HG03196 (cell line): Measurements from ENCODE around the gene CYSTM1.

Source experiments
- ATAC-seq: cut with Tn5 transposase; IDR thresholded peaks from one replicate; pipeline ENCODE4 v1.9.1; 2021; ENCODE audit not compliant: unreplicated experiment

CYSTM1 gene

DNA sequence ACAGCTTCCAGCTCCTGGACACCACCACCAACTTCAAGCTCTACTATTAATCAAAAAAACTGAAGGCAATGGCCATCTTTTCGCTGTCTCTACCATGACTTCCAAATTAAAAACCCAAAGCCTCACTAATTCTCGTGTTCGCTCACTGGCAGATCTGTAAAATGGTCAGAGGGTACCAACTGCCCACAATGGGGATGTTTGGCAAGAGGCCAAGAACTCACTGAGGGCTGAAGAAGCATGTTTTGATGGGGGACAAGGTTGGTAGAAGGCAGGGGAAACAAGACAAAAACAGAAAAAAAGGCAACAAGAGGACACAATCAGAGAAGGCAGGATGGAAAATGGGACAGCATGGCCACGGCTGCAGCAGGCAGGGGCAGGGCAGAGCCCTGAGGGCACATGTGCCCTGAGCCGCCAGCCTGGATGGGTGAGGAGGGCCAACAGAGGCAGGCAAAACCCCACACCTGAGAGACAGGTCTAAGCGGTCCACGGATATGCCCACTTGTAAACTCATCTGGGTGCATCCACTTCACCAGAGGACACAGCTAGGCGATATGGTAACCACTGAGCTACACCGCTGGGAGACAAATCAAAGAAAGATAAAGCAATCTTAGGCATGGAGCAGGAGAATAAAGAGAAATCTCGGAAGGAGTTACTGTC is 77.6 kb downstream of the CYSTM1 start:
- ATAC-seq: no peak

DNA sequence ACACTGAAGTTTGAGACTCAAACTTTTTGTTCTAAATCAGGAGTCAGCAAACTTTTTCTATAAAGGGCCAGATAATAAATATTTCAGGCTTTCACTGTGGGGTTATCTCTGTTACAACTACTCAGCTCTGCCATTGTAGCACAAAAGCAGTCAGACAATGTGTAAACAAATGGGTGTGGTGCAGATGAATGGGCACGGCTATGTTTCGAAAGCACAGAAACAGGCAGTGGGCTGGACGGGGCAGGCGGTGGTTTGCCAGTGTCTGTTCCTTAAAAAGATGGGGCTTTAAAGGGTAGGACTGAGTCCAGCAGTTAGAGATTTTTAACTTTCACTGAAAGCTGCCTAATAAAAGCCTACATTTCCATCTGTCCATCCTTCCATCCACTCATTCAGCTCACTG is 79.0 kb downstream of the CYSTM1 start:
- ATAC-seq: no peak

DNA sequence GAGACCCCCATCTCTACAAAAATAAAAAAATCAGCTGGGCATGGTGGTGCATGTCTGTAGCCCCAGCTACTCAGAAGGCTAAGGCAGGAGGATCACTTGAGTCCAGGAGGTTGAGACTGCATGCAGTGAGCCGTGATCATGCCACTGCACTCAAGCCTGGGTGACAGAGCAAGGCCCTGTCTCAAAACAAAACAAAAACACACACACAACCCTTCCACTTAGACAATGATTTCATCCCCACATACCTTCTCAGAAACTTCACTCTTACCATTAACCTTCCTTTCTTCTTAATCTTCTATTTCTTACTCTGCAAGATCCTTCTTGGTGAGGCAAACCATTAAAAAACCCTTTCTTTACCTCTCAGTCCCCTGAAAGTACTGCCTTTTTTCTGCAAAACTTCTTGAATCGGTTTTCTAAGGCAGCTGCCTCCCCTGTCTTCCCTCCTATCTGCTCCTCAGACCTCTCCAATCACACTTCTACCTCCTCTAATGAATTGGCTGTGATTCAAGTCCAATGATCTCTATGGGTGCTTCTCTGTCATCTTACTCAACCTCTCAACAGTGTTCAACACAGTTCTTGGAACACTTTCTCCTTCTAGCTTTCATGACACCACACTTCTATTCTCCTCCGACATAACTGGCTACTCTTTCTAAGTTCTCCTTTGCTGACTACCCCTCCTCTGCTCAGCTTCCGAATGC is 80.6 kb downstream of the CYSTM1 start:
- no peak for ATAC-seq

GRCh38 chr5:140256726-140257125 is 81.7 kb downstream of the CYSTM1 start:
- ATAC-seq: no peak

DNA sequence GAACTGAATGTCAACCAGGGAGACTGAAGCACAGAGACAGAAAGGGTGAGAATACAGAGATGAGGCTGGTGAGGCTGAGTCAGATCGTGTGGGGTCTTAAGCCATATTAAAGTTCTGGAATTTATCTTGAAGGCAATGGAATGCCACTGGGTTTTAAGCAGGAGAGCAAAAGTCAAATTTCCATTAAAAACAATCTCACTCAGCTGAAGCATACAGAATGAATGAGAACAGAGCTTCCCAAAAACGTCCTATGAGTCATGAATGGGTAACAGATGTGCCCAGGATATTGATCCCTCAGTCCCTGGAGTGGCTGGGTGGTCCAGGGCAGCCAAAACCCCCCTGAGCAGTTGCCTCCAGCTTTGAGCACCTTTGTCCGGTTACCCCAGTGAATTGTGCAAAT is 83.0 kb downstream of the CYSTM1 start:
- no peak for ATAC-seq

DNA sequence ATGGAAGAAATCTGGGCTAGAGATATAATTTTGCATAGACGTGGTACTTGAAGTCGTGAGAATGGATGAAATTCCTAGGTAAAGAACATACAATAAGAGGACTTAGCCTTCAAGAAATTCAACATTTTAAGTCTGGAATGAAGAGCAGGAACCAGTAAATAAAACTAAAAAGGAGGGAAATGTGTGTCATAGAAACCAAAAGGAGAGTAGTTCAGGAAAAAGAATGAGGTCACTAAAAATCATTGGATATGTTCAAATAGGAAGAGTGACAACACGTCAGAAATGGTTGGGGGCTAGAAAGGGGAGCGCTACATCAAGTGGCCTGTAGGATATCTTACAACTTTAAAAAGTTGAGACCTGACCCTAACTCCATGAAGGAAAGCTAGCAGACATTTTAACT is 83.9 kb downstream of the CYSTM1 start:
- ATAC-seq: no peak

GRCh38 chr5:140259500-140259899 is 84.5 kb downstream of the CYSTM1 start:
- ATAC-seq: no peak

DNA sequence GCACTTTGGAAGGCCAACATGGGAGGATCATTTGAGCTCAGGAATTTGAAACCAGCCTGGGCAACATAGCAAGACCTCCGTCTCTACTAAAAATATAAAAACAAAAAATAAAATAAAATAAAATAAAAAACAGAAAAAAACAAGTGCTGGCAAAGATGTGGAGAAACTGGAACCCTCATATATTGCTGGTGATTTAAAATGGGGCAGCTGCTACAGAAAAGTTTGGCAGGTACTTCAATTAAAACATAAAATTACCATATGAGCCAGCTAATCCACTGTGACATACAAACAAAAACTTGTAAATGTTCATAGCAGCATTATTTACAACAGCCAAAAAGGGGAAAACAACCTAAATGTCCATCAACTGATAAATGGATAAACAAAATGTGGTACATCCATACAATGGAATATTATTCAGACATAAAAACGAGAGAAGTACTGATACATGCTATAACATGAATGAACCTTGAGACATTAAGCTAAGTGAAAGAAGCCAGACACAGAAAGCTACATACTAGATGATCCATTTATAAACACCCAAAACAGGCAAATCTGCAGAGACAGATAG is 85.2 kb downstream of the CYSTM1 start:
- no peak for ATAC-seq

DNA sequence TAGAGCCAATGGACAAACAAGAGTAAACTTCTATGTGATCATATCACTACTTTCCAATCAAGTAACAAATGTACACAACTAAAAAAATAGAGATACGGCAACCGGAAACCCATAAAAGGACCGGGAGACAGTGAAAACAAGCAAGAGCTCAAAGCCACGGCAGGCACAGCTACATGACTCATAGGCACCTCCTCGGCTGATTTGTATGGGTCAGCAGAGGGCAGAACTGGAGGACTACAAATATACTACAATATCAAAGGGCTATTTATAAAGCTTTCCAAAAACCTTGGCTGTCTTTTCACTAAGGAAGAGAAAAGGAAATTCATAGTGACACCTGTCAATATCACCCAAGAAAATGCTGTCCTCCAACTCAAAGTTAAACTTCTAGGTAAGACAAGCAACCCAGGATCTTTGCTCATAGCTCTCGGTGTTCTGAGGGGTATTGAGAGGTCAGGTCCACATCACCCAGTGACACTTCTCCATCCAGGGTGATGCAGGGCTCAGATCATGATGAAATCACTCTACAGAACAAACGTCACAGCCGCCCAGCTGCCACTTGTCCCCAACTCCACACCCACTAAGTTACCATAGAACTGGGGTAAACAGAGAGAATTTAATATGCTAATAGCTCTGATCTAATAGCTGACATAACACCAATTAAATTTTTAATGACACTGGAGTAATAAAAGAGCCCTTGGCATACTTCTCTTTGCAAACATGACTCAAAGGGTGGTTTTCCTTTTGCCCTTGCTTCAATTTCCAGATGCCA is 86.6 kb downstream of the CYSTM1 start:
- ATAC-seq: no peak

DNA sequence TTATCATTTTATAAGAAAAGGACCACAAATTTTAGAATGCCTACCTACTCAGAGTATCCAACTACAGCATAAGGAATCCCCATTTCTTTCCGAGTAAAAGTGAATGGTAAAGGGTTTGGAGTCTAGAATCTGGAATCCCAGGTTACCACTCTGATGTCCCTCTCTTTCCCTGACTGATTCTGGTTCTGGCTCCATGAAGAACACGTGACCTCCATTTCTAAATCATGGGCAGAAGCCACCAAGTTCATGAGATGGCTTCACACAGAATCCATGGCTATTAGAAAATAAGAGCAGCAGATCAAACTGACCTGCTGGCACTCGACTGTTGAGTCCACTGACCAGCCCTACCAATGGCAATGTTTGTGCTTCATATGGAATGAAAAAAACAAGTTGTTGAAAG is 87.2 kb downstream of the CYSTM1 start:
- ATAC-seq: no peak

GRCh38 chr5:140262839-140263238 is 87.9 kb downstream of the CYSTM1 start:
- ATAC-seq: no peak

DNA sequence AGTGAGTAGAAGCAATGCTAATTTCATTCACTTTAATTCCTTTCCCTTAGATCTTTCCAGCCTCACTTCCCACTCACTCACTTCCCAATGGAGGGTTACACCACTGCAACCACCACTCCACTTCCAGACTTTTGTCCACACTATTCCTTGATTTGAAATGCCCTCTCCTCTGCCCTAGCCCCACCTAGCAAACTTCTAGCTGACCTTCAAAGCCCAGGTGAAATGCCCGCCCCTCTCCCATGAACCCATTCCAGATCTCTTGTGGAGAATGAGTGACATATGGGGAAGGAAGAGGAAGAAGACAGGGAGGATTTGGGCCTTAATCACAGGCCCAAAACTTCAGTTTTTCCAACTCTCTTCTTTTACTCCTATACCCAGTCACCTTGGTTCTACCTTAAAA is 90.9 kb downstream of the CYSTM1 start:
- no peak for ATAC-seq

DNA sequence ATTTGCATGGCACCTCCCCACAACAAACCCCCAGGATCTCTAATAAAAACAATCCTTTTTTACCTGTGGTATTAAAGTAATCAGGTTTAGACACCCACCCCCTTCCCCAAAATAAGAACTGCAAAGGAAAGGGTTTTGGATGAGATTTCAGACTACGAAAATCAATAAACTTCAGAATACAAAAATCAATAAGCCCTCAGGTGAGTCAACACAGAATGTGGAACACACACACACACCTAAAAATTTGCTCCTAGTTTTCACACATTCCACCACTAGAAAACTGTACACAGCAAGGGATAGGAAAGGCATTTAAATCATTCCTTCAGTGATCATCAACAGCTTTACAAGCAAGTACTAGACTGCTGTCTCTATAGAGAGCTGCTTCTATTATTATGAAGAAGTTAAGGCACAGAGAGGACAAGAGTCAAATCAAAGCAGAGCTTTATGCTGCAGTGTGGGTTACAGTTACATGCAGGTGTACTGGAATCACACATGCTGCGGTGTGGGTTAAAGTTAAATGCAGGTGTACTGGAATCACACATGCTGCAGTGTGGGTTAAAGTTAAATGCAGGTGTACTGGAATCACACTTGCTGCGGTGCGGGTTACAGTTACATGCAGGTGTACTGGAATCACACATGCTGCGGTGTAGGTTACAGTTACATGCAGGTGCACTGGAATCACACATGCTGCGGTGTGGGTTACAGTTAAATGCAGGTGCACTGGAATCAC is 91.6 kb downstream of the CYSTM1 start:
- ATAC-seq: no peak

GRCh38 chr5:140267201-140267540 is 92.2 kb downstream of the CYSTM1 start:
- no peak for ATAC-seq

- ATAC-seq: no peak
These were observed 92.6 kb downstream of the CYSTM1 start for GRCh38 chr5:140267559-140268018.

DNA sequence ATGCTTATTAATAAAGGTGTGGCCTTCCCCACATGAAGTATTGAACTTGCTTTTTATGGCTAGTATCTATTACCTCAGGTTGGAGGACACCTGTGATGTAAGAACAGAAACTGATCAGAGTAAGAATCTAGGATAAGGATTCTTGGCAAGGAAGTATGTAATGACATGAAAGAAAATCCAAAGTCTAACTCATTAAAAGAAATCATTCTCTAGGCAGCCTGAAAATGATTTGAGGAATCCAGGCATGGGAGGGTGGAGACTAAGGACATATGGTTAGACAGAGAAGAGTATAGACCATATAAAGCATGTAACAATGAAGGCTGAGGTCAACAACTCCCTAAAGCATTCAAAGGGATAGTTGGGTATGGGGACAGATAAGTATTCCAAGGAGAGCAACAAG is 95.0 kb downstream of the CYSTM1 start:
- no peak for ATAC-seq

DNA sequence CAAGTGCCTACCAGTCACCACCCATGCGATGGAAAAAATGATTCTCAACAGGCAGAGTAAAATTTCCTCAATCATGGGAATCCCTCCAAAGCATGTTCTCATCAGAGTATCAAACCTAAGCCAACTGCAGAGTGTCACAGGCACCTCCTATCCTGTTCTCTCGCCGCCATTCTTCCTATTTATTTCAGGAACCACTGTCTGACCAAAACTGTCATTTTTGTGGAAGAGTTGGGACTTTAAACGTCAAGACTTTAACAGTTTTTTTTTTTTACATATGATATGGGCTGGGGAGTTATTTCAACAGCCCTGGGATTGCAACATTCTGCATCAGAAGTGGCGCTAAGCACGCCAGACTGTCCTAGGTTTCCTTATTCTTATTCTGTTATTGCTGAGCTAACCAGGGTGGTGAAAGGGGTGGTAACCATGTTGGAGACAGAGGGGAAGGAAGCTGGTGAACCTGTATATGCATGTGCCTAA is 98.5 kb downstream of the CYSTM1 start:
- ATAC-seq: no peak

- ATAC-seq: no peak
These were observed 100.8 kb downstream of the CYSTM1 start for GRCh38 chr5:140275837-140276236.

DNA sequence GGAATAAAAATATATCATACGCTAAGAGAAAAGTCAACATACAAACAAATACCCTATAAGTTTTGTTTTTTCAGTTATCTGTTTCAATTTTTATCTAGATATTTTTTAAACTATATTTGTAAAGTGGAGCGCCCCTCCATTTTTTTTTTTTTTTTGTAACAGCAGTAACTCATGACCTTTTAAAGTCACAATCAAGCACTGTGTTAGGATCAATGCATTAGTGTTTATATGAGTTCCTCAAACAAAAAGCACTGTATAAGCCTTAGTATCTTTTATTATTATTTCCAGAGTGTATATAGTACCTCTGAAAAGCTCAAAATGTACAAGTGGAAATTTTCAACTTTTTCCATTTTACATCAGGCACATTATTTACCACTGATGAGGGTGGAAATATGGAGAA is 107.3 kb downstream of the CYSTM1 start:
- no peak for ATAC-seq

GRCh38 chr5:140284013-140284412 is 109.0 kb downstream of the CYSTM1 start:
- no peak for ATAC-seq

GRCh38 chr5:140286424-140286823 is 111.4 kb downstream of the CYSTM1 start:
- ATAC-seq: no peak
